ENCODE results near the gene NUP98.
"Not testable (repeated sequence)": the region's sequence is repeated elsewhere in the genome, so short reads cannot be mapped to it uniquely, and the experiment has no call there.

Gene NUP98

DNA sequence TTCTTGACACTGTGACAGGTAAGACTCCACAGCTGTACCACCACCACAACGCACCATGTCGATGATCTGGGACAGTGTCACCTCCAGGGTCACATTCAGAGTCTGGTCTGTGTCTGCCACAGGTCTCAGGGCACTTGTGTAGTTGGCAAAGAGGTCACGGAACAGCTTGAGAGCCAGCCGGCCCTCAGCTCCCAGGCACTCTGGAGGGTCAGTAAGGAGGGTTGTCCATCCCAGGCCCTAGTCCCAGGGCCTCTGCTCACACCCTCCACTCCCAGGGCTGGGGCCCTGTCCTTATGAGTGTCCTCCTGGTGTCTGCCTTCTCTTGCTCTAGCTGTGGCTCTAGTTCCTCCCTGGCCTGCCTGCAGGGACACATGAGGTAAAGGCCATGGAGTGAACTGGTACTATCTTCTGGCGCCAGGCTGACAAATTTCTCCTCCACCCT, 127.6 kb downstream of the NUP98 start:
- DNase-seq (ENCODE audit: low read depth): no peak

DNA sequence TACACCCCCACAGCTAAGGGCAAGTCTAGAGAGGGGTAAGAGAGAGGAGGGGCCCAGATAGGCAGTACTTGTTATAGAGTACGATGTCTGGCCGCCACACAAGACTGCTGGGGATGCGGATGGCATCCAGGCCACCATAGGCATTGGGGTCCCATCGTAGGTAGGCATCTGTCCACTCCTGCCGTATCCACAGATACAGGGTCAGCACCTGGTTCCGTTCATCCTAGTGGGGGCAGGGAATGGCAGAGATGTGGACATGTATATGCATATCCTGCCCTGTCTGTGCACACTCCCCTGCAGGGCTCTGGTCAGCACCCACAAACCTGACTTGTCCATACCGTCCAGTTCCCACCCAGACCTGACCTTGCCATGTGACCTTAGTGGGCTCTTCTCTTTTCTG, 128.2 kb downstream of the NUP98 start:
- no peak for DNase-seq (ENCODE audit: low read depth)

DNA sequence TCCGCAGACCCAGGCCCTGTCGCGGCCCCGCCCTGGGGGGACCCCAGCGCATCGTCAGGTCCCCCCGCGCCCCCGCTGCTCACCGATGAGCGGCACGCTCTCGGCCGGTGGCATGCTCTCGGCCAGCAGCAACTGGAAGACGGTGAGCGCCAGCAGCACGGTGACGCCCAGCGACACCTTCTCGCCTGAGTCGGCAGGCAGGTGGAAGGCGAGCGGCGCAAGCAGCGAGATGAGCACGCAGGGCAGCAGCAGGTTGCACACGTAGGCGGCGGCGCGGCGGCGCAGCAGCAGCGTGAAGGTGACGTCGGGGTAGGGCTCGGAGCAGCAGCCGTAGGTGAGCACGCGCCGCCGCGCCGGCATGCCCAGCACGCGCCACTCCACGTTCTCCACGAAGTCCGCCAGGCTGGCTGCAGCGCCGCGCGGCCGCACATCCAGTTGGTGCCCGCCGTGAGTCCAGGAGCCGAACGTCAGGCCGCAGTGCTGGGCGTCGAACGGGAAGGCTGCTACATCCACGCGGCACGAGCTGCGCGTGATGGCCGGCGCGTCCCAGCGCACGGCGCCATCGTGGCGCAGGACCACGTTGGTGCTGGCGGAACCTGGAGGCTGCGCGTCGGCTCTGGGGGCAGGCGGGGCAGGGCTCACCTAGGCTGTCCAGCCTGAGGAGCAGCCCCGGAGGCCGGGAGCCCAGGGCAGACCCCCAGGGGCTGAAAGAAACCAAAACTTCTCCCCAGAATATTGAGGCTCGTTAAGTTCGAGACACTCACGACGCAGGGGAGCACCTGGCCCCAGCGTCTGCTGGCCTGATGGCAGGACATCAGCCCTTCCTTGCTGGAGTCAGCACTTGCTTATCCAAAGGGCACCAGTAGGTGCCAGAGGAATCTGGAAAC, 130.0 kb downstream of the NUP98 start:
- DNase-seq (ENCODE audit: low read depth): no peak

DNA sequence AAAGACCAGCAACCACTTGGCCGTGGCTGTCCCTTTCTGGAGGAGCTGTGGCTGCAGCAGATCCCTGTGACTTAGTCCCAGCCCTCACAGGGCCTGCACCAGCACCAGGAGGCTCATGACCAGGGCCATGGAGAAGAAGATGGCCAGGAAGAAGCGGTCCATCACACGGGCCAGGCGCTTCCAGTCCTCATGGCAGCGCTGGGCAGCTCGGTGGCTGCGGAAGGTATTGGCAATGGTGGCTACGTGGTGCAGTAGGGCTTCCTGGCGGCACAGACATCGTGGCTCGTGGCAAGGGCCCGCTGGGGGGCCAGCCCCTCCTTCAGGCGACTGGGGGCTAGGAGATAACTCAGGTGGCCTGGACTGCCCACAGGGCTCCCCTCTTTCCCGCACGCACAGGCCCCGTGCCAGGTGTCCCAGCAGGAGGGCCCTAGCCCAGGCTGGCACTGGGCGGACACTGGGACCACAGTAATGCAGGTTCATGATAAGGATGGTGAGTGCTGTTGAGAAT, 131.3 kb downstream of the NUP98 start:
- no peak for DNase-seq (ENCODE audit: low read depth)

DNA sequence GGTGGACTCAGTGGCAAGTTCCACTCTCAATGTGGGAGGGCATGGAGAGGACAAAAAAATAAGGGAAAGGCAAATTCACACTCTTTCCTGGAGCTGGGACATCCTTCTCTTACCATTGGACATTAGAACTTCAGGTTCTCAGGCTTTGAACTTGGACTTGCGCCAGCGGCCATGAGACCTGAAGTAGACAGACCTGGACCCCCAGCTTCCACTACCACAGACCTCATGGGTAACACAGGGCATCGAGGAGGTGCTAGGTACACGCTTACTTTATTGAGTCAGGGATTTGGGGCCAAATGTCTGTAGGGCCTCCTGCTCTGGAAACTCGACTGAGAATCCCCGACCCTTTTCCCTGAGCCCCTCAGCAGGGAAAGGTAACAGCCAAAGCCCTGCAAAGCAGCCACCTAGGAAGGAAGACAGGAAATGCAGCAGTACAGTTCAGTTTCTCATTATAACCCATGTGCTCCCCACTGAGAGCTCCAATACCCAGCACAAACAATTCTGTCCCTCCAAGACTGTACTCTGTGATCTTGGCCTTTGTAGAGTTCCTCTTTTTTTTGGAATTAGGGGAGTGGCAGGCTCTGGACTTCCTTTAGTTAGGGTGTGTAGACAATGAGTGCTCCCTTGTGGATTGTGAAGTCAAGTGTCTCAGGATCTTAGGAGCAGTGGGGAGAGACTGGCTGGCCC, 131.9 kb downstream of the NUP98 start:
- DNase-seq (ENCODE audit: low read depth): no peak

DNA sequence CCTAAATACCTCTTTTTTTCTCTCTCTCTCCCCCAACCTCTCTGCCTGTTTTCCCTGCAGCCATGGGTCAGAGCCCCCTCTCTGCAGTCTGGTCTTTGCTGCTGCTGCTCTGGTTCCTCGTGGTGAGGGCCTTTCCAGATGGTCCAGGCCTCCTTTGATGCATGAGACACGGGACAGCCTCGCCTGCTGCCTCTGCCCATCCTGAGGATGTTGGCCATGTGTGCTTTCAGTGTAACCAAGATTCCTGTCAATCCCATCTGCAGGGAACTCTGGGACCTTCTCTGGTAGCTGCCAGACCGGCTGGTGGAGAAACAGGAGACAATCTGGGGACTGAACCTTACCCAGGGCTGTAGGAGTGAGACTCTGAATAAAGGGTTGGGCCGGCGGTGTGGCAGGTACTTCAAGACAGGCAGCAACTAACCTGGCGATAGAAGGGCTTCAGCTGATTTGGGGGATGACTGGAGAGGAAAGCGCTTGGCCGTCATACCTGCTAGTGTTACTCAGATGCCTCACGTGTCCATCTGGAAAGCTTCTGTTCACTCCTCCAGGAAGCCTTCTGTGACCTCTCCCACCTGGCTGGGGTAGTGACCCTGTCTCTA, 133.2 kb downstream of the NUP98 start:
- no peak for DNase-seq (ENCODE audit: low read depth)

DNA sequence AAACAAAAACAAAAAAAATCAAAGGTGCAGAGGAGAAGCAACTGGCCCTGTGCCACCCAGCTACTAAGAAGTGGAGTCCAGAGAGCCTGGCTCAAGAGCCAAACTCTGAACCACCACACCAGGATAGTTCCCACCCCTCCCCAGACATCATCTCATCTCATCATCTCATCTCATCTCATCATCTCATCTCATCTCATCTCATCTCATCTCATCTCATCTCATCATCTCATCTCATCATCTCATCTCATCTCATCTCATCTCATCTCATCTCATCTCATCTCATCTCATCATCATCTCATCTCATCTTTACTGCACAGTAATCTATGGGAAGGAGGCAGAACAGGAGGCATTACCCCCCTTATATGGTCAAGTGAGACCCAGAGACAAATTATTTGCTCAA, 134.5 kb downstream of the NUP98 start:
- no peak for DNase-seq (ENCODE audit: low read depth)

DNA sequence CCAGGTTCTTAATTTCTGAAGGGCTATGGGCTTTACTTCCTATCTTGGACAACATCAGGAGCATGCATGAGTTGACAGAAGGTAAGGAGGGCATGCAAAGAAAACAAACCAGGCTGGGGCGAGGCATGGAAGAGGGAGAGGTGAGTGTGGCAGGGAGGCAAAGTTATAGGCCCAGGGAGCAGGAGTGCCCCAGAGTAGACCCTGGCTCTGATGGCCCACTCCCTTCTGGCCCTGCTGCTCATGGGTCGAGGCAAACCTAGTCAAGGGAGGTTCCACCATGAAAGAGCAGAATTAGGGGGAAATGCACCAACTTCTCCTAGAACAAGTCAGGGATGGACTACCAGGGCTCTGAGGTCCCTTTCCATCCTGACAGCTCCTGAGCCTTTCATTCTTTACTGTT, 136.4 kb downstream of the NUP98 start:
- DNase-seq (ENCODE audit: low read depth): no peak

DNA sequence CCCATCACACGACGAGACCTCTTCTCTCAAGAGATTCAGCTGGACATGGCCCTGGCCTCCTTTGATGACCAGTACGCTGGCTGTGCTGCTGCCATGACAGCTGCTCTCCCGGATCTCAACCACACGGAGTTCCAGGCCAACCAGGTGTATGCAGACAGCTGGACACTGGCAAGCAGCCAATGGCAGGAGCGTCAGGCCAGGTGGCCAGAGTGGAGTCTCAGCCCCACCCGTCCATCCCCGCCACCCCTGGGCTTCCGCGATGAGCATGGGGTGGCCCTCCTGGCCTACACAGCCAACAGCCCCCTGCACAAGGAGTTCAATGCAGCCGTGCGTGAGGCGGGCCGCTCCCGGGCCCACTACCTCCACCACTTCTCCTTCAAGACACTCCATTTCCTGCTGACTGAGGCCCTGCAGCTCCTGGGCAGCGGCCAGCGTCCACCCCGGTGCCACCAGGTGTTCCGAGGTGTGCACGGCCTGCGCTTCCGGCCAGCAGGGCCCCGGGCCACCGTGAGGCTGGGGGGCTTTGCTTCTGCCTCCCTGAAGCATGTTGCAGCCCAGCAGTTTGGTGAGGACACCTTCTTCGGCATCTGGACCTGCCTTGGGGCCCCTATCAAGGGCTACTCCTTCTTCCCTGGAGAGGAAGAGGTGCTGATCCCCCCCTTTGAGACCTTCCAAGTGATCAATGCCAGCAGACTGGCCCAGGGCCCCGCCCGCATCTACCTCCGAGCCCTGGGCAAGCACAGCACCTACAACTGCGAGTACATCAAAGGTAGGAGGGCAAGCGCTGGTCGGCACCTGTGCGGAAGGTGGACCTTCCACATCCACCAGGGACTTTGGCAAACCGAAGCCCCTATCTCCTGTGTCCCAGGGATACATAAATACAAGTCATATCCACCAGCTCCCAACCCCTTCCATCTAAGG, 137.5 kb downstream of the NUP98 start:
- no peak for DNase-seq (ENCODE audit: low read depth)

DNA sequence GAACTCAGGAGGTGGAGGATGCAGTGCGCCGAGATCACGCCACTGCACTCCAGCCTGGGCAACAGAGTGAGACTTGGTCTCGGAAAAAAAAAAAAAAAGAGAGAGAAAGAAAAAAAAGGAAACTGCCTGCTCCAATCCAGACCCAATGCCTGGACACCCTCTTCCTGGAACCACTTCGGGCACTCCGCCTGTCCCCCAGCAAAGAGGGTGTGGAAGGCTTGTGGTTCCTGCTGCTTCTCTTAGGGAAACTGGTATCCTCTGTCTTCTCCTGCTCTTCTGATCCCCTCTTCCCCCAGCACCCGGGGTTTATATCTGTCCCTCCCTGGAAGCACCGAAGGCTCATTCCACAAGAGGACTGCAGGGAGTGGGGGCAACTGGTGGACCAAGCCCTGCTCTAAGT, 139.1 kb downstream of the NUP98 start:
- DNase-seq (ENCODE audit: low read depth): no peak

DNA sequence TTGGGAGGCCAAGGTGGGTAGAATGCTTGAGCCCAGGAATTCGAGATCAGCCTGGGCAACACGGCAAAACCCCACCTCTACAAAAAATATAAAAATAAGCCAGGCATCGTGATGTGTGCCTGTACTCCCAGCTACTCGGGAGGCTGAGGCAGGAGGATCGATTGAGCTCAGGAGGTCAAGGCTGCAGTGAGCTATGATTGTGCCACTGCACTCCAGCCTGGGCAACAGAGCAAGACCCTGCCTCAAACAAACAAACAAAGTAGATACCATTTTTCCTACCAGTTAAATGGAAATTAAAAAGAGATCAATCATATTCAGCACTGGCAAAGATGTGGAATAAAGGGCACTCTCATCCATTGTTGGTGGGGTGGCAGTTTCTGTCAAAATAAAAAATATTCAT, 140.0 kb downstream of the NUP98 start:
- not testable (repeated sequence) for DNase-seq (ENCODE audit: low read depth)

DNA sequence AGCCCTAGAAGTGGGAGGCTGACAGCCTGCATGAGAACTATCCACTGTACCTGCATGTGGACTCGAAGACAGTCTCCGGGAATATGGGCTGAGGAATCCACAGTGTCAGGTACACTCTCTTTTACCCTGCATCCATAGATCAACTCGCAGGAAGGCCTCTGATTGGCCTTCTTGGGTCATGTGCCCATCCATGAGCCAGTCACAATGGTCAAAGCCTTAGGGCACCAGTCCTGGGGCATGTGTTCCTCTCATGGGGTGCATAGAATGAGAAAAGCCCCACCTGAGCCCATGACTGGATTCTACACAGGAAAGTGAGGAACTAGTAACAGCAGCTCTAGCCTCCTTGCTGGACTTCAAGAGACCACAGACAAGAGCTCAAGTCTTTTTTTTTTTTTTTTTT, 141.8 kb downstream of the NUP98 start:
- no peak for DNase-seq (ENCODE audit: low read depth)

DNA sequence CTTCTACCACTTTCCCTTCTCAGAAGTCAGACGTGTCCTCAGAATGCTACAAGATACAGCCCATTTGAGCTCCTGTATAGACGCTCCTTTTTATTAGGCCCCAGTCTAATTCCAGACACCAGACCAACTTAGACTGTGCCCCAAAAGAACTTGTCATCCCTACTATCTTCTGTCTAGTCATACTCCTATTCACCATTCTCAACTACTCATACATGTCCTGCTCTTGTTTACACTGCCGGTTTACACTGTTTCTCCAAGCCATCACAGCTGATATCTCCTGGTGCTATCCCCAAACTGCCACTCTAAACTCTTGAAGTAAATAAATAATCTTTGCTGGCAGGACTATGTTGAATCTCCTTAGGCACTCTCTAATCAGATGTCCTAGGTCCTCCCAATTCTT, 144.8 kb downstream of the NUP98 start:
- not testable (repeated sequence) for DNase-seq (ENCODE audit: low read depth)

DNA sequence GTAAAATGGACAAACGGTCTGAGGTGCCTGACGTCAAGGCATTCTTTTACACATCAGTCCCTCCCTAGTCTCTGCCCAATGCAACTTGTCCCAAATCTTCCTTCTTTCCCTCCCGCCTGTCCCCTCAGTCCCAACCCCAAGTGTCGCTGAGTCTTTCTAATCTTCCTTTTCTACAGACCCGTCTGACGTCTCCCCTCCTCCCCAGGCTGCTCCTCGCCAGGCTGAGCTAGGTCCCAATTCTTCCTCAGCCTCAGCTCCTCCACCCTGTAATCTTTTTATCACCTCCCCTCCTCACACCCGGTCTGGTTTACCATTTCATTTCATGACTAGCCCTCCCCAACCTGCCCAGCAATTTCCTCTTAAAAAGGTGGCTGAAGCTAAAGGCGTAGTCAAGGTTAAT, 148.0 kb downstream of the NUP98 start:
- DNase-seq (ENCODE audit: low read depth): not testable (repeated sequence)

DNA sequence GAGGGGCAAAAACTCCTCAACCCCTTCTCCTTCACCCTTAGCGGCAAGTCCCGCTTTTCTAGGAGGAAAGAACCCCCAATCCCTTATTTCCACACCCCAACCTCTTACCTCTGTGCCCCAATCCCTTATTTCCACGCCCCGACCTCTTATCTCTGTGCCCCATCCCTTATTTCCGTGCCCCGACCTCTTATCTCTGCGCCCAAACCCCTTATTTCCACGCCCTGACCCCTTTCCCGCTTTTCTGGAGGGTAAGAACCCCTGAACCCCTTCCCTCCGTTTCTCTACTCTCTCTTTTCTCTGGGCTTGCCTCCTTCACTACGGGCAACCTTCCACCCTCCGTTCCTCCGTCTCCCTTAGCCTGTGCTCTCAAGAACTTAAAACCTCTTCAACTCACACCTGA, 148.5 kb downstream of the NUP98 start:
- DNase-seq (ENCODE audit: low read depth): not testable (repeated sequence)

DNA sequence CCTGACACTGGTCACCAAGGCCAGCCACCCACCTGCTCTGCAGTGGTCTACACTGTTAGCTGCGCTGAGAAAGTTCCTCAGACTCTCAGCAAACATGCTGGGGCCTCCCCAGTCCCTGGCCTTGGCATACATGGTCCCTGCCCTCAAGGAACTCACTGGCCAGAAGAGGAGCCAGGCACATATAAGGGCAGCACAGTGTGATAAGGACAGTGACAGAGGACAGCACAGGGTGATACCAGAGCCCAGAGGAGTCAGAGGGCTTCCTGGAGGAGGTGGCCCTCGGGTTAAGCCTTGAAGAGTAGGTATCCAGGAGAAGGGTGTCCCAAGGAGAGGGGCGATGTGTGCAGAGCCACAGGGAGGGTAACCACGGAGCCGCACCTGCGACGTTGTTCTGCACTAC, 151.8 kb downstream of the NUP98 start:
- no peak for DNase-seq (ENCODE audit: low read depth)

DNA sequence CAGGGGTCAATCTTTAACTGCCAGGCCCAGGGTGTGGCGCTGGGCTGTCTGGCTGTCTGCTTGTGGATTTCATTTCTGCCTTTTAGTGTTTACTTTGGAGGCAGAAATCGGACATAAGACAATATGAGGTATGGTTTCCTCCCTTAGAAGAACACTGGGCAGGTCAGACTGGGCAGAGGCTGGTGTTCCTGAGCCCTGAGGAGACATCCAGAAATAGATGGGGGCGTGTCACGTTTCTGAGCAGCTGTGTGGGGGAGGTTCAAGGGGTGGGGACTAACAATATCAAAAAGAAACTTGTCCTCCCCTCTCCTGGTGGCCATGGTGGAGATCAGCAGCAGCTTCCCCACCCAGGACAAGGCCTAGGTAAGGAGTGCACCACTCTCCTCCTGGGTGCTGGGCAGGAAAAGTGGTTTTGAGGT, 152.5 kb downstream of the NUP98 start, which contains the start of gene ART1:
Gene ART1, plus strand, starts transcription at position 312 of the 419 bp plus-strand sequence. CDS start 14,086 bp downstream, outside the sequence.
- no peak for DNase-seq (ENCODE audit: low read depth)

DNA sequence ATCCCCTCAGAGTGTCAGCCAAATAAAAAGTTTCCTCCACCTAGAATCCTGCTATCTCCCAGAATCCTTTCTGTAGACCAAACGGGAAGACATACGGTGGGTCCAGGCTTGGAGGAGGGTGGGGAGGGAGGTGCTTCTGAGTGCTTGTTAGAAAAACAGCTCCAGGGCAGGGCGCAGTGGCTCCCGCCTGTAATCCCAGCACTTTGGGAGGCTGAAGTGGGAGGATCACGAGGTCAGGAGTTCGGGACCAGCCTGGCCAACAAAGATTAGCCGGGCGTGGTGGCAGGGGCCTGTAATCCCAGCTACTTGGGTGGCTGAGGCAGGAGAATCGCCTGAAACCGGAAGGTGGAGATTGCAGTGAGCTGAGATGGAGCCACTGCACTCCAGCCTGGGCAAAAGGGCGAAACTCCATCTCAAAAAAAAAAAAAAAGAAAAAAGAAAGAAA, 154.2 kb downstream of the NUP98 start:
- DNase-seq (ENCODE audit: low read depth): not testable (repeated sequence)

DNA sequence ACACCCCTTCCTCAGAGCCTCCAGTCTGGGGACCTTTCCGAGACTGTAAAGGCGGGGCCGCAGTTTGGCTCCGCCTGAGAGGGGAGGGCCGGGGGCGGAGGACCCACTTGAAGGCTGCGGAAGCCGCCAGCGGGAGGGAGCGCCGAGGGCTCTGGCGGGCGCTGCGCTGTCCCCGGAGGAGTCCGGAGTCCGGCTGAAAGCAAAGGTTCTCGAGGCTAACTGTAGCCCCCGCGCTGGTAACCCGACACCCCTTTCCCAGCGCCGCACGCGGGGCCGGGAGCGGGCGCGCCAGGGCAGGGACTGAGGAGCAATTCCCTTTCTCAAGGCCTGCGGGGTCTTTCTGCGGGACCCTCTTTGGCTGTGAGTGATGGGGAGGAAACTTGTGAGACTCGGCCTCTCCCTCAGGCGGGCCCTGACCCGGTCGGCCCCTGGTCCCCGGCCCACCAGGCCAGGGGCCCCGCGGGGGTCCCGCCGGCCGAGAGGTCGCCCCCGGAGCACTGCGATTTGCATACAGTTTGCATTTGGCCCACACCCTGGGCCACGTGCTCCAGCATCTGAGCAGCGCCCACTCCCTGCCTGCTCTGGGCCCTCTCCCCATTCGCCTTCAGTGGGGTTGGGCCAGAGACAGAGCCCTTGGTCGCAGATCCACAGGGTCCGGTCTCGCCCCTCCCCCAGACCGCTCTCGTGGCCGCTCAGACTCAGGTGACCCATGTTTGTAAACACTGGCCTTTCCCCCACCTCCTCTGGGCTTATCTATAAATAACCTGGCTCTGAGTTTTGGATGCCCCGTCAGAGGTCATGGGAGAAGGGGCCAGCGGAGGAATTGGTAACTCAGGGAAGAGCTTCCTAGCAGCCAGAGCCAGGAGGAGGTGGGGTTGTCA, 155.0 kb downstream of the NUP98 start:
- peak; percentile 67 for DNase-seq (ENCODE audit: low read depth)

DNA sequence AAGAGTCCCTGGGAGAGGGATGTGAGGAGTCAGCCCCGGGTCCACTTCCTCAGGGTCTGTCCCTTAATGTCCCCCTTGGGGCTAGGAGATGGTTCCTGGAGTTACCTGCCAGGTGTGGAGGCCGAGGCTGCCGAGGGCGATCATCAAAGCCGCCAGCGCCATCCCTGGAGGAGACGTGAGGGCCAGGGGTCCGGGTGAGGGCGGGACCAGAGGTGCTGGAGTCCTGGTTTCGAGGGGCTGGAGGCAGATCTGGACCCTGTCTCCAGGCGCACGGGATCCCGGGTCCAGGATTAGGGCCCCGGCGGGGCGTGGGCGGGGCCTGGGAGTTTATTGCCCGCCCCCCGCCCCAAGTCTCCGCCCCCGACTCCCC, 155.7 kb downstream of the NUP98 start, which contains the start of gene ART5:
Gene ART5, minus strand, starts transcription at position 292 of the 370 bp plus-strand sequence. Its CDS starts 130 bp downstream, at position 162.
- no peak for DNase-seq (ENCODE audit: low read depth)
